AG04450 (cell line): Measurements from ENCODE around the gene SNRNP70. TPM values are rescaled to one million over a fixed set of nuclear protein-coding genes. Genes with fewer than 3 reads are reported as not detected.
A peak's percentile ranks its signal among the peaks of the same experiment; 100 is the strongest.
"Not testable (repeated sequence)": the region's sequence is repeated elsewhere in the genome, so short reads cannot be mapped to it uniquely, and the experiment has no call there.

ENCODE experiments used
- CTCF ChIA-PET: fragments of 300-600, 350-600 bp; formaldehyde crosslinking; extraction: SDS; loops from one replicate; lab custom pipeline; 2022; ENCODE audit warnings: antibody characterized with exemption, inconsistent platforms; lab: Charles Lee
- POLR2A ChIA-PET: fragments of 350-600 bp; formaldehyde crosslinking; extraction: SDS; loops from one replicate; lab custom pipeline; 2021; ENCODE audit warnings: antibody characterized with exemption, inconsistent platforms; lab: Yijun Ruan, JAX
- DNase-seq: peaks from one replicate; pipeline ENCODE4 v3.0.0-alpha.2; 2011; ENCODE audit warnings: low read depth, low spot score
- H3K27ac ChIP-seq: one replicate; pipeline ENCODE4 v1.5.1; 2012; ENCODE audit warnings: low read depth, low read length, control low read depth
- H3K27me3 ChIP-seq: one replicate; pipeline ENCODE4 v1.6.0; 2012; ENCODE audit warnings: low read length; ENCODE audit not compliant: control insufficient read depth, insufficient read depth
- H3K4me3 ChIP-seq: 2 replicates; pipeline ENCODE4 v1.5.1; 2011; ENCODE audit warnings: mild to moderate bottlenecking, low read depth, low read length, control low read depth
- H3K9me3 ChIP-seq: 2 replicates; pipeline ENCODE4 v1.5.1; 2012; ENCODE audit warnings: low read length; ENCODE audit not compliant: control insufficient read depth, insufficient read depth
- polyA plus RNA-seq: library from polyadenylated mRNA; depleted of rRNA; stranded (reverse); fragments of >200 nt; gene quantifications from 2 replicates; pipeline ENCODE4 v1.2.3, GENCODE V29; 2011
- TF ChIP-seq, protein P1 (sequence below): IDR thresholded peaks from 2 replicates; pipeline ENCODE4 v1.5.1; 2011; ENCODE audit warnings: low read depth, low read length, control low read depth, inconsistent platforms

SNRNP70 gene
- polyA plus RNA-seq, 1 experiment, result 117 TPM

DNA sequence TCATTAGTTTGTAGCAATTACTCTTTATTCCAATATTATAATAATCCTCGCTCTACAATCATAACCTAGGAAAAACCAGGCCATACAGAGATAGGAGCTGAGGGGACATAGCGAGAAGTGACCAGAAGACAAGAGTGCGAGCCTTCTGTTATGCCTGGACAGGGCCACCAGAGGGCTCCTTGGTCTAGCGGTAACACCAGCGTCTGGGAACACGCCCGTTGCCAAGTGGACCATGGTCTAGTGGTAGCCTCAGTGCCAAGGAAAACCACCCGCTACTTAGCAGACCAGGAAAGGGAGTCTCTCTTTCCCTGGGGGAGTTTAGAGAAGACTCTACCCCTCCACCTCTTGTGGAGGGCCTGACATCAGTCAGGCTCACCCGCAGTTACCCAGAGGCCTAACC lies 10.4 kb upstream of the SNRNP70 start:
- H3K27ac ChIP-seq, H3K4me3 ChIP-seq, POLR2A ChIA-PET, DNase-seq: not testable (repeated sequence)
- CTCF ChIA-PET, result interaction anchor here (0.7 to 2.1 kb wide), 3 partner anchors 8 to 151 kb away, joined by 3 to 27 read pairs (median 9); no protein-coding TSS in a partner anchor
- Histone ChIP-seq H3K9me3 (peaks cover 20% of the 10 kb centered on the region), H3K27me3 (peaks cover 19% of the 10 kb centered on the region)
- TF ChIP-seq, protein P1, sequence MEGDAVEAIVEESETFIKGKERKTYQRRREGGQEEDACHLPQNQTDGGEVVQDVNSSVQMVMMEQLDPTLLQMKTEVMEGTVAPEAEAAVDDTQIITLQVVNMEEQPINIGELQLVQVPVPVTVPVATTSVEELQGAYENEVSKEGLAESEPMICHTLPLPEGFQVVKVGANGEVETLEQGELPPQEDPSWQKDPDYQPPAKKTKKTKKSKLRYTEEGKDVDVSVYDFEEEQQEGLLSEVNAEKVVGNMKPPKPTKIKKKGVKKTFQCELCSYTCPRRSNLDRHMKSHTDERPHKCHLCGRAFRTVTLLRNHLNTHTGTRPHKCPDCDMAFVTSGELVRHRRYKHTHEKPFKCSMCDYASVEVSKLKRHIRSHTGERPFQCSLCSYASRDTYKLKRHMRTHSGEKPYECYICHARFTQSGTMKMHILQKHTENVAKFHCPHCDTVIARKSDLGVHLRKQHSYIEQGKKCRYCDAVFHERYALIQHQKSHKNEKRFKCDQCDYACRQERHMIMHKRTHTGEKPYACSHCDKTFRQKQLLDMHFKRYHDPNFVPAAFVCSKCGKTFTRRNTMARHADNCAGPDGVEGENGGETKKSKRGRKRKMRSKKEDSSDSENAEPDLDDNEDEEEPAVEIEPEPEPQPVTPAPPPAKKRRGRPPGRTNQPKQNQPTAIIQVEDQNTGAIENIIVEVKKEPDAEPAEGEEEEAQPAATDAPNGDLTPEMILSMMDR, result peak; percentile 64

DNA sequence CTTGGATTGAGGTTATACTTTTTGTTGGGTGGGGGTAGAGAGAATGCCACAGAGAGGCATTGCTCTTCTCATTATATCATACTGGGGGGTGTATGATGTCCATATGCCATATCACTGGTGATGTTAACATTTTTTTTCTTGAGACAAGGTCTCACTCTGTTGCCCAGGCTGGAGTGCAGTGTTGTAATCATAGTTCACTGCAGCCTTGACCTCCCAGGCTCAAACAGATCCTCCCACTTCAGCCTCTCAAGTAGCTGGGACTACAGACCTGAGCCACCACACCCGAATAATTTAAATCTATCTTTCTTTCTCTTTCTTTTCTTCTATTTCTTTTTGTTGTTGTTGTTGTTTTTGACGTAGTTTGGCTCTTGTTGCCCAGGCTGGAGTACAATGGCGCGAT lies 4.9 kb upstream of the SNRNP70 start:
- Histone ChIP-seq H3K4me3 (no peak overlapping the region), H3K9me3 (no peaks in the 10 kb centered on the region; the same call in 1 of the 2 replicates), H3K27ac (no peak overlapping the region), H3K27me3 (no peaks in the 10 kb centered on the region)
- ChIA-PET POLR2A (no interaction called here), CTCF (no interaction called here)
- DNase-seq, result no peak
- TF ChIP-seq, protein P1, result no peak

- CTCF ChIA-PET, result interaction anchor here (1.9 kb wide), 1 partner anchor 16 kb away, joined by 10 read pairs; no protein-coding TSS in a partner anchor
- H3K9me3 ChIP-seq, result peaks cover 3% of the 10 kb centered on the region; the same call in 1 of the 2 replicates
- TF ChIP-seq, protein P1, result no peak
- POLR2A ChIA-PET, result interaction anchor here (1.0 kb wide), 1 partner anchor 83 kb away, joined by 4 read pairs; no protein-coding TSS in a partner anchor
- DNase-seq, result no peak
- no peaks in the 10 kb centered on the region for H3K27me3 ChIP-seq
- H3K27ac ChIP-seq, result no peak overlapping the region
- no peak overlapping the region for H3K4me3 ChIP-seq
Measured at GRCh38 chr19:49081273-49081672, 4.0 kb upstream of the SNRNP70 start.

GRCh38 chr19:49084206-49085019 lies 838 bp upstream of the SNRNP70 start:
- TF ChIP-seq, protein P1, result no peak
- ChIA-PET CTCF (interaction anchor here (0.7 to 1.2 kb wide), 2 partner anchors 30 to 283 kb away, joined by 5 to 6 read pairs; partner anchors contain the start of gene LIN7B), POLR2A (no interaction called here)
- Histone ChIP-seq H3K9me3 (peaks cover 3% of the 10 kb centered on the region; the same call in 1 of the 2 replicates), H3K4me3 (peak overlapping the region; percentile 53), H3K27ac (peak overlapping the region; percentile 52), H3K27me3 (no peaks in the 10 kb centered on the region)
- DNase-seq, result no peak

DNA sequence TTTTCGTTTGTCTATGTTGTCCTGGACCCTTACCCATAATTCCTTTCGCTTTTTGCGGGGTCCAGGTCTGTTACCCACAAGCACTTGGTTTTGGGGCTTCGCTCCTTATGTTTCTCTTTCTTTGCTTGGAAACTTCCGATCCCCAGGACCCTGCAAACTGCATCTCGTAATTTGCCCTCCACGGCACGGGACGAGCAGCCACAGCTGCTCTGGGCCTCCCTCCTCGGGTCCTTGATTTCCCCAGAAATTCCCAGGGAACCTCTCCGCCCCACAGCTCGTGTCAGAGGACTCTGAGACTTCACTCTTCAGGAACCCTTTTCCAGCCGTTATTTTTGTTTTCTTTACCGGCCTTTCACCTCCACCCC lies 599 bp downstream of the SNRNP70 start:
- no peak for DNase-seq
- peak overlapping the region; percentile 96 for H3K4me3 ChIP-seq
- ChIA-PET POLR2A (interaction anchor here (1.0 kb wide), 1 partner anchor 12 kb away, joined by 3 read pairs; no protein-coding TSS in a partner anchor), CTCF (interaction anchor here (1.2 to 2.4 kb wide), 2 partner anchors 12 to 60 kb away, joined by 3 to 21 read pairs; no protein-coding TSS in a partner anchor)
- peaks cover 3% of the 10 kb centered on the region; the same call in 1 of the 2 replicates for H3K9me3 ChIP-seq
- TF ChIP-seq, protein P1, result no peak
- H3K27me3 ChIP-seq, result no peaks in the 10 kb centered on the region
- peak overlapping the region; percentile 88 for H3K27ac ChIP-seq
